Measurements from ENCODE around the gene RPS6KA3.

- TF ChIP-seq CTCF (IDR thresholded peaks at IDR 0.05) (no peak), POLR2A (IDR thresholded peaks at IDR 0.05; ENCODE audit: low read depth) (no peak), POLR2AphosphoS5 (IDR thresholded peaks at IDR 0.05) (no peak), EP300 (IDR thresholded peaks at IDR 0.05) (no peak)
Observed at GRCh38 chrX:20240201-20240600, 26.5 kb downstream of the RPS6KA3 start.
